PC-3 (cell line): ENCODE results near the gene HRH2.

Experiments
- EZH2 ChIP-seq: fragments of 300-600 bp; sonication (generic); IDR thresholded peaks from one replicate; pipeline ENCODE4 v1.6.1; 2017; ENCODE audit warnings: antibody characterized with exemption, mild to moderate bottlenecking, low read length; ENCODE audit not compliant: unreplicated experiment
- TF ChIP-seq, protein P1 (sequence below): fragments of 300-600 bp; sonication (generic); conservative IDR thresholded peaks from 2 replicates; pipeline ENCODE4 v1.5.1; 2017; ENCODE audit warnings: antibody characterized with exemption, low read depth, mild to moderate bottlenecking, low read length

DNA sequence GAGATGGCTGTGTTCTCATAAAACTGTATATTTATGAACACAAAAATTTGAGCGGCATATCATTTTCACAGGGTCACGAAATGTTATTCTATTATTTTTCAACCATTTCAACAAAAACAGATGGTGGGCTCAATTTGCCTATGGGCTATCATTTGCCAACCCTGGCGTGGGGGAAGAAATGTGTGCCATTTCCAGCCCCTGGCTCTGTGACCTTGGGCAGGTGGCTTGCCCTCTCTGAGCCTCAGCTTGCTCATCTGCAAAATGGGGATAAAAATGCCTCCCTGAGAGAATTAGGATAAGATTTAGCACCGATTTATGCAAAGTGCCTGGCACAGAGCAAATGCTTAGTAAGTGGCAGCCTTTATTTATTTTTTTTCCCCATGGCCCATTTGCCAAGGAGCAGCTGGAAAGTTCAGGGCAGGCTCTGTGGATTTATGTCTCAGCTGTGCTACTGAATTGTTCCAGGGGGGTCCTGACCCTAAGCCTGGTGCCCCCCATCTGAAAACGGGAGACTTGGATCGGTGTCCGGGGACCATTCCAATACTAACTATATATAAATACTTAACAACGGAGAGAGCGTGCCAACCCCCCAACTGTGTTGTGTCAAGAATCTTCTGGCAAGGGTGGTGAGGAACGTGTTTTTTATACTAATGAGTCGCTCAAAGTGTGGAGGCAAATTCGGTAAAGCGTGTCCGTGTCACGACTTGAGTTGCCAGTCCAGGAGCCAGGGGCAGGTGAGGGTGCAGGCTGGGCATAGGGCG, 34.5 kb downstream of the HRH2 start:
- TF ChIP-seq, protein P1, sequence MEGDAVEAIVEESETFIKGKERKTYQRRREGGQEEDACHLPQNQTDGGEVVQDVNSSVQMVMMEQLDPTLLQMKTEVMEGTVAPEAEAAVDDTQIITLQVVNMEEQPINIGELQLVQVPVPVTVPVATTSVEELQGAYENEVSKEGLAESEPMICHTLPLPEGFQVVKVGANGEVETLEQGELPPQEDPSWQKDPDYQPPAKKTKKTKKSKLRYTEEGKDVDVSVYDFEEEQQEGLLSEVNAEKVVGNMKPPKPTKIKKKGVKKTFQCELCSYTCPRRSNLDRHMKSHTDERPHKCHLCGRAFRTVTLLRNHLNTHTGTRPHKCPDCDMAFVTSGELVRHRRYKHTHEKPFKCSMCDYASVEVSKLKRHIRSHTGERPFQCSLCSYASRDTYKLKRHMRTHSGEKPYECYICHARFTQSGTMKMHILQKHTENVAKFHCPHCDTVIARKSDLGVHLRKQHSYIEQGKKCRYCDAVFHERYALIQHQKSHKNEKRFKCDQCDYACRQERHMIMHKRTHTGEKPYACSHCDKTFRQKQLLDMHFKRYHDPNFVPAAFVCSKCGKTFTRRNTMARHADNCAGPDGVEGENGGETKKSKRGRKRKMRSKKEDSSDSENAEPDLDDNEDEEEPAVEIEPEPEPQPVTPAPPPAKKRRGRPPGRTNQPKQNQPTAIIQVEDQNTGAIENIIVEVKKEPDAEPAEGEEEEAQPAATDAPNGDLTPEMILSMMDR: no peak
- TF ChIP-seq EZH2: no peak
